NCI-H2081 (cell line): ENCODE data around the gene SOX5.
"Not testable (repeated sequence)": the region's sequence is repeated elsewhere in the genome, so short reads cannot be mapped to it uniquely, and the experiment has no call there.

Experiments used
- DNase-seq, 2 experiments: peaks; one replicate each; lab custom pipeline; 2025; lab: John Stamatoyannopoulos, UW

Gene SOX5

GRCh38 chr12:23546756-23547155, 402.7 kb downstream of the SOX5 start:
- no peak for DNase-seq

DNA sequence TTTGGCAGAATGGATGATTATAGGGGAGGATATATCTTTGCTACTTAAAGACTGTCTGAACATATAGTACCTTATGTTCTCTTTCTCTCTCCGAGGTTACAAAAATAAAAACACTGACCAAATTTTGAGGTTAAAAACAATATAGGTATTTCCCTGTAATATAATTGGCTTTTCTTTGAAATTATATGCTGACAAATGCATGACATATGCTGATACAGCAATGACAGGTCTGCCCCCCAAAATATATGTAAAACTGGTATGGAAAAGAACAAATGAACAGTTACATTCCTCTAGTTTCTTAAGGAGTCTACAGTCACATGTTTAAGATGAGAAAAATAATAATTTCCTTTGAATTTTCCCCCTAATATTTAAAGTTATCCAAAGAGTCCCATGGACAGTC, 405.7 kb downstream of the SOX5 start:
- no peak for DNase-seq

GRCh38 chr12:23542187-23542586, 407.3 kb downstream of the SOX5 start:
- no peak for DNase-seq

DNA sequence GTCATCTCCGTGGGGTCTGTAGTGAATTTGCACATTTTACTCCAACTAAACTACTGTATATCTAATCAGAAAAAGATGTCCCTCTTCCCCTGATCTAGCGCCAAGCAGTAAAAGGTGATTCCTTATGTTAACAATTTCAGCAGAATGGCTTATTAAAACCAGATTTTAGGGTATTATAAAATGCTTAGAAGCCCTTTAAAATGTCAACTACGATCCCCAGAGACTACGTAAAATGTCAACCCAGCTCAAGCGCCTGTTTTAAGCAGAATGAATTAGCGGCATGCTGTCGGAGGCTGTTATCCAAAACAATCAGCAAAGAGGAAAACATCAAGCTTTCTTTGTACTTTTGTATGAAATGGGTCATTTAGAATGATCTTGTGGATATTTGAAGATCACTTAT, 408.9 kb downstream of the SOX5 start:
- DNase-seq, result no peak

GRCh38 chr12:23536293-23536692, 413.2 kb downstream of the SOX5 start:
- DNase-seq, result peak; percentile 82 to 95

GRCh38 chr12:23535441-23535840, 414.0 kb downstream of the SOX5 start:
- no peak for DNase-seq

GRCh38 chr12:23534196-23534595, 415.3 kb downstream of the SOX5 start:
- no peak for DNase-seq

DNA sequence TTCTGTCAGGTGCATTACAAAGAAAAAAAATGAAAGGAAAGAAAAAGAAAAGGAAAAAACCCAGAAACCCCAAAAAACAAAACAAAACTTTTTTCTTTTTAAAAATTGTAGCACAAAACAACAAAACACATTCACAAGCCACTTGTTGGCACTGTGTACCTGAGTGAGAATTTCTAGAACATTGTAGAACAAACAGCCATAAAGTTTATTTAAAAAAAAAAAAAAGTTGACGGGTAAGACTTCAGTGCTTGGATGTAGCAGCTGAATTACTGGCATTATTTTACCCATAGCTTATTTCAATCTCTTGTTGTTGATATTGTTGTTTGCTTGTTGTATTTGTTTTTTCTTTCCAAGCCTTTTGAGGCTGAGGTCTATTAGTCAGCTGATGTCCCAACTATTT, 415.8 kb downstream of the SOX5 start:
- no peak for DNase-seq

DNA sequence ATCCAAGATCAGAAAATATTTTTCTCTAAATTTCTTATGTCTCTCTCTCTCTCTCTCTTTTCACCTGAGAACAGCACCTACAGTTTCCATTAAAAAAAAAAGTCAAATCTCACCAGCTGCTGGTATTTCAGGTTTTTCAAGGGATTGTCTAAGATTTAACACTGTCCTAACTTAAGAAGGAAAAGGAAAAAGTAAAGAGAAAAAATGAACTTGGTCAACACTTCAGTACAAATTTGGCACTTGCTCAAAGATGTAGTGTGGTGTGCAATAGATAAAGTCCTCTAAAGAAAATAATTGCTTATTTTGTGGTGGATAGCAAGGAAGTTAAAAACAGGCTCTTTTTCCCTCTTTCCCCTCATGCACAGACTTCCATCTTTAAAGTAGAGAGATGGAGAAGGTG, 416.2 kb downstream of the SOX5 start:
- DNase-seq, result no peak

DNA sequence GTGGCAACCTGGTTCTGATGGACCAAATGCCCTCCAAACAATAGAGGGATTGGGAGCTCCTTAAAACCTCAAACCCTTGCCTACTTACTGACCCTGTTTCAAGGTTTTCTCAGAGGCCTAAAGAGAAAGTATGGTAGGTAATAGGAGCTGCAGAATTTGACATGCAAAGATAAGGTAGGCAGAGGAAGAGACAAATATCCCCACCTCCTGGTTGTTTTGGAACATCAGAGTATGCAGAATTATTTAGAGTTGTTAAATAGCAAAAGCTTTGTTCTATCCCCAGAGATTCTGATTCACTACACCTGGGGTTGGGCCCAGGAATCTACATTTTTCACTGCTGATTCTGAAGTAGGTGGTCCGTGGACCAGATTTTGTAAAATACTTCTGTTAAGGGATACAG, 421.2 kb downstream of the SOX5 start:
- DNase-seq, result no peak

- DNase-seq, result no peak
These were observed 423.9 kb downstream of the SOX5 start for GRCh38 chr12:23525450-23526072.

DNA sequence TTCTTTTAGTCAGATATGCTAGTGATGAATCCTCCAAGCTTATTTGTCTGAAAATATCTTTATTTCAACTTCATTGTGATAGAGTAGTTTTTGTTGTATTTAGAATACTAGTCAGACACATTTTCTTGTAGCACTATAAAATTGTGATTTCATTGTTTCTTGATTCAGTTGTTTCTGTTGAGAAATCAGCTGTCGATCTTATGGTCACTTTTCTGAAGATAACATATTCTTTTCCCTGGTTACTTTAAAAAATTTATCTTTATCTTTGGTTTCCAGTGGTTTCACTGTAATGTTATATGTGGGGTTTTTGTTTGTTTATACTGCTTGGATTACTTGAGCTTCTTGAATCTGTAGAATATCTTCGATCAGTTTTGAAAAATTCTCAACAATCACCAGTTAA, 426.1 kb downstream of the SOX5 start:
- no peak for DNase-seq

DNA sequence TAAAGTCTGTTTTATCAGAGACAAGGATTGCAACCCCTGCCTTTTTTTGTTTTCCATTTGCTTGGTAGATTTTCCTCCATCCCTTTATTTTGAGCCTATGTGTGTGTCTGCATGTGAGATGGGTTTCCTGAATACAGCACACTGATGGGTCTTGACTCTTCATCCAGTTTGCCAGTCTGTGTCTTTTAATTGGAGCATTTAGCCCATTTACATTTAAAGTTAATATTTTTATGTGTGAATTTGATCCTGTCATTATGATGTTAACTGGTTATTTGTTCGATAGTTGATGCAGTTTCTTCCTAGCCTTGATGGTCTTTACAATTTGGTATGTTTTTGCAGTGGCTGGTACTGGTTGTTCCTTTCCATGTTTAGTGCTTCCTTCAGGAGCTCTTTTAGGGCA, 430.0 kb downstream of the SOX5 start:
- not testable (repeated sequence) for DNase-seq

DNA sequence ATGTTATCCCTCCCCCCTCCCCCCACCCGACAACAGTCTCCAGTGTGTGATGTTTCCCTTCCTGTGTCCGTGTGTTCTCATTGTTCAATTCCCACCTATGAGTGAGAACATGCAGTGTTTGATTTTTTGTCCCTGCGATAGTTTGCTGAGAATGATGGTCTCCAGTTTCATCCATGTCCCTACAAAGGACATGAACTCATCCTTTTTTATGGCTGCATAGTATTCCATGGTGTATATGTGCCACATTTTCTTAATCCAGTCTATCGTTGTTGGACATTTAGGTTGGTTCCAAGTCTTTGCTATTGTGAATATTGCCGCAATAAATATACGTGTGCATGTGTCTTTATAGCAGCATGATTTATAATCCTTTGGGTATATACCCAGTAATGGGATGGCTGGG, 433.7 kb downstream of the SOX5 start:
- DNase-seq, result not testable (repeated sequence)

DNA sequence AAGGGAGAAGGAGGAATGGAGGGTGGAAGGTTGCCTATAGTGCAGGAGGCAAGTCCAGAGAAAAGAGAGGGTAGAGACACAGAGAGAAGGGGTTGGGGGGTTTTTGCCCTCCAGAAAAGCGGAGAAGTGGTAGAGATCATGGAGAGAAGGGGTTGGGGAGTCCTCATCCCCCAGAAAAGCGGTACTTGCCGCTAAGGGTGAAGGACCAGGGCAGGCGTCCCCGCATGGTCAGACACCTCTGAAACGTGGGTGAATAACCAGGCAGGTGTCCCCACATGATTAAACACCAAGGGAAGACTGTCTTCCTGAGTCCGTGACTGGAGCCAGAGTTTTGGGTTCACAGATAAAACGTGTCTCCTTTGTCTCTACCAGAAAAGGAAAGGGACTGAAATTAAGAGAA, 439.0 kb downstream of the SOX5 start:
- DNase-seq, result no peak

DNA sequence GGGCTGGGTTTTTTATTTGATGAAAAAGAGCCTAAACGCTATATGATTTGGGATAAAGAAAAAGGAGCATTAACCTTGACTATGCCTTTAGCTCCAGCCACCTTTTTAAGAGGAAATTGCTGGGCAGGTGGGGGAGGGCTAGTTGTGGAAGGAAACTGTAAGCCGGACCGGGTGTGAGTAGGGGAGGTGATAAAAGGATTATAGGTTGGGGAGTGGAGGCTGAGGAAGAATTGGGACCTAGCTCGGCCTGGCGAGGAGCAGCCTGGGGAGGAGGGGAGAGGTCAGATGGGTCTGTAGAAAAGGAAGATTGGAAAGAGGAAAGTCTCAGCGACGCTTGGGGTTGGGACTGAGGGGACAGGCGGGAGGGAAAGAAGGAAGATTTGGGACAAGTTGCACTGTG, 439.6 kb downstream of the SOX5 start:
- DNase-seq, result not testable (repeated sequence)

DNA sequence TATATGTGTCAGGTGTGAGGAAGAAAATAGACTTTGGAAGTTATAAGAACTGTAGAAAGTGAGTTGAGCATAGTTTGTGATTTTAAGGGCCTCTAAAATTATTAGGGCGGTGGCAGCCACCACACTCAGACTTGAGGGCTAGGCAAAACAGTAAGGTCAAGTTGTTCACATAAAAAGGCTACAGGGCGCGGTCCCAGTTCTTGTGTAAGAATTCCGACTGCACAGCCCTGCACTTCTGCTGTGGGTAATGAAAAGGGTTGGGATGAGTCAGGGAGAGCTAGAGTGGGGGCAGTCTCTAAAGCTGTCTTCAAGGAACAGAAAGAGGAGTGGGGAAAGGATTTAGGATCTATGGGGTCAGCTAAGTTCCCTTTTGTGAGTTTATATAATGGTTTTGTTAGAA, 441.7 kb downstream of the SOX5 start:
- not testable (repeated sequence) for DNase-seq

DNA sequence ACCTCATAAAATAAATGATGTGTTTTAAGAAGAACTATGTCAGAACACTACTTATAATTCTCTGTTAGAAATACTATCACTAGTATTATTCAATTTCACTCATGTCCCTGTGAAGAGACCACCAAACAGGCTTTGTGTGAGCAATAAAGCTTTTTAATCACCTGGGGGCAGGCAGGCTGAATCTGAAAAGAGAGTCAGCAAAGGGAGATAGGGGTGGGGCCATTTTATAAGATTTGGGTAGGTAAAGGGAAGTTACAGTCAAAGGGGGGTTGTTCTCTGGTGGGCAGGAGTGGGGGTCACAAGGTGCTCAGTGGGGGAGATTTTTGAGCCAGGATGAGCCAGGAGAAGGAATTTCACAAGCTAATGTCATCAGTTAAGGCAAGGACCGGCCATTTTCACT, 443.7 kb downstream of the SOX5 start:
- not testable (repeated sequence) for DNase-seq

DNA sequence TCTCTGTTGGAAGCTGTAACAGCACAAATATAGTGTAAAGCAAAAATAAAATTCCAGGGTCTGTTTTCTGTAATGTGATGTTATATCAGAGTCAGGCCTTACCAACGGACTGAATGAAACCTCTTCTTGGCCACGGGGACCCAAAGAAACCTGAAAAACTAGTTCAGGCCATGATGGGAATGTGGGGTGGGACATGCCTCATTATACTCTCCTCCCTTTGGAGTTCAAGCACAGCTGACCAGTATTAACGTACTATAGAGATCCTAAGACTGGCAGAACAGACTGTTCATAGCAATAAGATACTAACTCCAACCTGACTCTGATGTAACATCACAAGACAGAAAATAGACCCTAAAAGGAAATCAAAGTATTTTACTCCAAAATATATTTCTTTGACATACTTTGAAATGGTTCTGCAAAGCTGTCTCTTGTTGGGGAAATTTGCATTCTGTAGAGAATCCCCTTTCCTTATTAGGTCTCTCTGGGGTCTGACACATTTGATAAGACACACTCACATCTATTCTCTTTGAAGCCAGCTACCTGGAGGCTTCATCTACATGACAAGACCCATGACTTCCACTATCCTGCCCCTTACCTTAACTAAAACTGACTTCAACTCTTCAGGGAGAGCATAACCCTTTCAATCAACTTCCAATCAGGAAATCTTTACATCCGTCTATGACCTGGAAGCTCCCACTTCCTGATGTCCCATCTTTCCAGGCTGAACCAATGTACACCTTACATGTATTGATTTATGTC, 444.6 kb downstream of the SOX5 start:
- no peak for DNase-seq

- no peak for DNase-seq
These were observed 445.4 kb downstream of the SOX5 start for GRCh38 chr12:23504043-23504442.

DNA sequence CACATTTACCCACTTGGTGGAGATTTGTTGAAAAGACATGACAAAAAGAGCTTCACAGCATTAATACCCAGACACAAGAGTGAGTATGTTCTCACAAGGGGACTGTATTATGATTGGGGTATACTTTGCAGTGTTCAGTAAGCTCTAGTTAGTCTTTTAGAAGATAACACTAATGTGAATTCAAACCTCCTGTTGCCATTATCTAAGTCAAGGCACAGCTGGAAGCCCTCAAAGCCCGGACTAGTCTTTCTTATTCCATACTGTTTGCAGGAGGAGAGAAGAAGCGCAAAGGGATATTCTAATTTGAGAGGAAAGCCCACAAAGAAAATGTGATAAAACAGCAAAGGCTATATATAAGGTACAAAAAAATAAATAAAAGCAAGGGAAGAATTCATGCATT, 445.9 kb downstream of the SOX5 start:
- DNase-seq, result no peak

- no peak for DNase-seq
These were observed 447.2 kb downstream of the SOX5 start for GRCh38 chr12:23502259-23502658.

DNA sequence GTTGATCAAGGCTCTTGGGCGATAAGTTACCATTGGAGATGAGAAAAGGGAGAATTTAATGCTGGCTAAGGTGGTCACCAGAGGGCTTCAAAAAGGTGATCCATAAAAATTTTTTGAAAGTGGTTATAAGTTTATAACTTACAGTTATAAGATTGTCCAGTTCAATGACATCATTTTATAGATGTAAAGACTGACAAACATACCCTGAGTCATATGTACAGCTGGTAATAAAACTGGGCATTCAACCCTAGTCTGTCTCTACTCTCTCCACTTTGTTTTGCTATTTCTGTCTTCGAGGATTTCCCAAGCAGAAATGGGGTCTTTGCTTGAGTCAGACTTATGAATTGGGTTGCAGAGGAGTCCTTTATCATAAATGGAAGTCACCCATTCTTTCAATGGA, 454.0 kb downstream of the SOX5 start:
- DNase-seq, result no peak

DNA sequence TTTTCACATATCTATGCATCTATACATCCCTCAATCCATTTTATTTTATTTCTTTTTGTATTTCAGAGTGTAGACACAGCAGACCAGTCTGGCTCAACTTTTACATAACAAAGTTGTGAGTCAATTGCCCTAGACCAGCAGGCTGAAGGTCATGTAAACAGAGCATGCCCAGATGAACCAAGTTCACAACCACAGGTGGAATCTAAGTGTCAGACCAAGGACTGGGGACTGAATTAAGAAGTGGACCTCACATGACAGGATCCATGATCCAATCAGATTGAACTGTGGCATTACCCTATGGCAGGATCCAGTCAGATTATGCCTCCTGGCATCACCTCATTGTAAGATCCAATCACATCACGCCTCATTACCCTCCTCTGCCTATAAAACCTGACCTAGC, 455.8 kb downstream of the SOX5 start:
- peak in 1 of 2 experiments; percentile 7 for DNase-seq
